ENCODE results near the gene RGS3. TPM values are rescaled to one million over a fixed set of nuclear protein-coding genes. Genes with fewer than 3 reads are reported as not detected.

Gene RGS3
- total and polyA plus RNA-seq, 10 donors = 17.5 to 122 (median 82.5) TPM

DNA sequence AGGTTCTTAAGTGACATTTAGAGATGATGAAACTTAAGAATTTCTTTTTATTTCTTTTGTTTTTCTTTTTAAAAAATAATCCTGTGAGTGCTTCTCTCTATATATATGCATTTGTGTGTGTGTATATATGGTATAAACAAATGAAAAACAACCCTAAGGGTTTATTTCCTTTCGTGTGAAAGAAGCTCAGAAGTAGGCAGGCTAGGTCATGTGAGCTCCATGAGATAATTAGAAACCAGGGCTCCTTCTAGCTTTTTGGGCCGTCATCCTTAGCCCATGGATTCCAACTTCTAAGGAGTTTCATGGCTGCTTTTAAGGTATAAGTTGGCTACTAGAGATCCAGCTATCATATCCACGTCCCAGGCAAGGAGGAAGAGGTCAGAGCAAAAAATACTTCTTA is 41.8 kb upstream of the RGS3 start:
- no peak for DNase-seq
- Histone ChIP-seq H3K9me3 (no peaks in the 10 kb centered on the region), H3K27ac (no peak overlapping the region), H3K27me3 (replicated peaks in 1 of 7) (no peaks in the 10 kb centered on the region), H3K4me3 (no peak overlapping the region), H3K36me3 (no peaks in the 10 kb centered on the region), H3K4me1 (peaks cover 0 to 4% (median under 1%) of the 10 kb centered on the region in 6 donors)
- intact Hi-C loops (cut with DNase I; ENCODE audit: low total_unique reads) = no loop called here
- WGBS, 5 donors = 64 to 79% (median 69%) methylated on average over 3 of the region's 3 CpGs
- TF ChIP-seq POLR2A (IDR thresholded peaks at IDR 0.05) (no peak), POLR2AphosphoS5 (IDR thresholded peaks at IDR 0.05) (no peak), CTCF (IDR thresholded peaks at IDR 0.05 in 8 of 11, conservative IDR thresholded peaks at IDR 0.05 in 3 of 11) (no peak)

DNA sequence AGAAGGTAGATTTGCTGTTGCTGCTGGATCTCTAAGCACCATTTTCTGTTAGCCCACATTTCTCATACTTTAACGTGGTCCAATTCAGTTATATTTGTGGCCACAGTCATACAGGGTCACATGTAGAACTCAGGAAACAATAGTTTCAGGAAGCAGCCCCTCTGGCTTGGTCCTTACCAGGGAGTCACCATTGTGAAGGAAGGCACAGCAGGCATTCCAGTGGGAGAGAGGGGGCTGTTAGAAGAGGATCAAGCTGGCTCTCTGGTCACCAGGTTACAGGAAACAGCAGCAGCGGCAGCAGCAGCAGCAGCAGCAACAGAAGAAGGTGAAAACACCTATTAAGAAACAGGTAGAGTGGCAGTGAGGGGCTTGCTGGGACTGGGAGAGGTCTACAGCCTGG is 38.5 kb upstream of the RGS3 start:
- WGBS, 5 donors = 11 to 23% (median 17%) methylated on average over 2 of the region's 2 CpGs
- no peaks in the 10 kb centered on the region for H3K36me3 ChIP-seq
- TF ChIP-seq POLR2AphosphoS5 (IDR thresholded peaks at IDR 0.05) (no peak), CTCF (IDR thresholded peaks at IDR 0.05 in 8 of 11, conservative IDR thresholded peaks at IDR 0.05 in 3 of 11) (no peak), POLR2A (IDR thresholded peaks at IDR 0.05) (no peak)
- no peaks in the 10 kb centered on the region for H3K9me3 ChIP-seq
- no peak for DNase-seq
- no peaks in the 10 kb centered on the region for H3K27me3 ChIP-seq (replicated peaks in 1 of 7)
- no peak overlapping the region for H3K27ac ChIP-seq
- H3K4me1 ChIP-seq = no peaks in the 10 kb centered on the region
- intact Hi-C loops (cut with DNase I; ENCODE audit: low total_unique reads) = no loop called here
- no peak overlapping the region for H3K4me3 ChIP-seq

DNA sequence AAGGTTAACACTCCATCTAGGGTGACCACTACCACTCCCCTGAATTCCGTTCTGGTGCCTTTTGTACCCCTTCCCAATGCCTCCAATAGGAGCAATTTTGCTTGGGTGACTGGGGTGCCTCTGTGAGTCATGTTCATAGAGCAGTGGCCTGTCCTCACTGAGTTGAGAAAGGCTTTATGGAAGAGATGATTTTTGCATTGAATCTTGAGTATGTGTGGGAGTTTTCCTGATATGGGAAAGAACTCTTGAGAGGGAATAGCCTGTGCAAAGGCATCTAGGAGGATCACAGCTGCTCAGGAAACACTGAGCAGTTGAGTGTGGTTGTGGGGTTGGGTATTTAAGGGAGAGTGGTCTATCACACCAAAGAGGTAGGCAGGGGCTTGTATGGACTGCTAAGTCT is 36.8 kb upstream of the RGS3 start:
- TF ChIP-seq POLR2AphosphoS5 (IDR thresholded peaks at IDR 0.05) = no peak
- TF ChIP-seq POLR2A (IDR thresholded peaks at IDR 0.05) = no peak
- TF ChIP-seq CTCF (IDR thresholded peaks at IDR 0.05 in 8 of 11, conservative IDR thresholded peaks at IDR 0.05 in 3 of 11) = no peak
- intact Hi-C loops (cut with DNase I; ENCODE audit: low total_unique reads) = no loop called here
- Histone ChIP-seq H3K9me3 (no peaks in the 10 kb centered on the region), H3K4me3 (no peak overlapping the region), H3K4me1 (no peaks in the 10 kb centered on the region), H3K27me3 (replicated peaks in 1 of 7) (no peaks in the 10 kb centered on the region), H3K27ac (no peak overlapping the region), H3K36me3 (no peaks in the 10 kb centered on the region)
- DNase-seq = no peak
- WGBS, 5 donors = 38 to 91% (median 65%) methylated on average over 1 of the region's 1 CpG

GRCh38 chr9:113427629-113428028 is 35.9 kb upstream of the RGS3 start:
- no peak overlapping the region for H3K4me3 ChIP-seq

More at GRCh38 chr9:113427629-113428028, 35.9 kb upstream of the RGS3 start:
- DNase-seq = no peak
- Histone ChIP-seq H3K27me3 (replicated peaks in 1 of 7) (no peaks in the 10 kb centered on the region), H3K27ac (peak overlapping the region in 1 of 8 donors; percentile 49), H3K36me3 (no peaks in the 10 kb centered on the region), H3K4me1 (no peaks in the 10 kb centered on the region), H3K9me3 (no peaks in the 10 kb centered on the region)
- TF ChIP-seq CTCF (IDR thresholded peaks at IDR 0.05 in 8 of 11, conservative IDR thresholded peaks at IDR 0.05 in 3 of 11) = no peak
- no peak for TF ChIP-seq POLR2AphosphoS5 (IDR thresholded peaks at IDR 0.05)
- no peak for TF ChIP-seq POLR2A (IDR thresholded peaks at IDR 0.05)
- WGBS, 5 donors = 83 to 97% (median 91%) methylated on average over 2 of the region's 2 CpGs
- intact Hi-C loops (cut with DNase I; ENCODE audit: low total_unique reads) = no loop called here
